ENCODE data around the gene TBX4. TPM values are rescaled to one million over a fixed set of nuclear protein-coding genes. Genes with fewer than 3 reads are reported as not detected.

TBX4 gene
- polyA plus RNA-seq, 1 donor (not counting 4 experiments of a cell fraction or from before 2014, with no cell fraction given), result 0.04 TPM

- DNase-seq (ENCODE audit: low read depth, low spot score), result no peak
- H3K9ac ChIP-seq (ENCODE audit: control insufficient read depth, extremely low read depth, insufficient read depth, low read length), result no peak overlapping the region
Measured at GRCh38 chr17:61462719-61463315, 10.6 kb downstream of the TBX4 start.

GRCh38 chr17:61463316-61464129 is 11.3 kb downstream of the TBX4 start:
- Histone ChIP-seq H3K27ac (ENCODE audit: control insufficient read depth, insufficient read depth, low read length) (no peak overlapping the region), H3K4me2 (ENCODE audit: control insufficient read depth, extremely low read depth, insufficient read depth, low read depth, low read length) (no peak overlapping the region), H3K4me3 (ENCODE audit: control insufficient read depth in 2 of 3, extremely low read depth in 1 of 3, insufficient read depth in 2 of 3, low read depth in 1 of 3, low read length in 3 of 3) (no peak overlapping the region), H3K79me2 (ENCODE audit: control insufficient read depth, insufficient read depth, low read length) (no peaks in the 10 kb centered on the region), H3K27me3 (ENCODE audit: control insufficient read depth, extremely low read depth, insufficient read depth, low read length) (peaks cover 22% of the 10 kb centered on the region), H3K9me3 (ENCODE audit: control insufficient read depth, low read depth, low read length) (no peaks in the 10 kb centered on the region), H3K9ac (ENCODE audit: control insufficient read depth, extremely low read depth, insufficient read depth, low read length) (no peak overlapping the region), H3K9me1 (ENCODE audit: control insufficient read depth, extremely low read depth, insufficient read depth, low read length) (no peaks in the 10 kb centered on the region), H4K20me1 (ENCODE audit: control insufficient read depth, extremely low read depth, insufficient read depth, low read length) (no peaks in the 10 kb centered on the region), H2AFZ (ENCODE audit: control insufficient read depth, low read length) (no peak overlapping the region), H3K4me1 (ENCODE audit: control insufficient read depth, extremely low read depth, insufficient read depth, low read length) (no peaks in the 10 kb centered on the region), H3K36me3 (ENCODE audit: control insufficient read depth in 2 of 2, extremely low read depth in 1 of 2, insufficient read depth in 2 of 2, low read length in 2 of 2) (no peaks in the 10 kb centered on the region)
- dilution Hi-C loops (cut with MboI; ENCODE audit: extremely low pct_ligation_motif_present, low sequenced_read_pairs), result no loop called here
- FAIRE-seq, result no peak
- no peak for DNase-seq (ENCODE audit: low read depth, low spot score)
- TF ChIP-seq CTCF (optimal IDR thresholded peaks at IDR 0.05 in 1 of 3, IDR thresholded peaks at IDR 0.05 in 1 of 3, conservative IDR thresholded peaks at IDR 0.05 in 1 of 3; ENCODE audit: extremely low read depth in 1 of 3, insufficient read depth in 2 of 3, low read length in 3 of 3), result peak in 1 of 3 experiments; percentile 20
- TF ChIP-seq EZH2 (IDR thresholded peaks at IDR 0.05; ENCODE audit: low read length), result no peak

More at GRCh38 chr17:61462719-61463315, 10.6 kb downstream of the TBX4 start:
- H3K27ac ChIP-seq (ENCODE audit: control insufficient read depth, insufficient read depth, low read length), result no peak overlapping the region
- H3K79me2 ChIP-seq (ENCODE audit: control insufficient read depth, insufficient read depth, low read length), result no peaks in the 10 kb centered on the region
- H3K36me3 ChIP-seq (ENCODE audit: control insufficient read depth in 2 of 2, extremely low read depth in 1 of 2, insufficient read depth in 2 of 2, low read length in 2 of 2), result no peaks in the 10 kb centered on the region
- H2AFZ ChIP-seq (ENCODE audit: control insufficient read depth, low read length), result no peak overlapping the region
- no peak overlapping the region for H3K4me3 ChIP-seq (ENCODE audit: control insufficient read depth in 2 of 3, extremely low read depth in 1 of 3, insufficient read depth in 2 of 3, low read depth in 1 of 3, low read length in 3 of 3)
- no peak for FAIRE-seq
- H3K9me3 ChIP-seq (ENCODE audit: control insufficient read depth, low read depth, low read length), result no peaks in the 10 kb centered on the region
- H3K9me1 ChIP-seq (ENCODE audit: control insufficient read depth, extremely low read depth, insufficient read depth, low read length), result no peaks in the 10 kb centered on the region
- H3K4me2 ChIP-seq (ENCODE audit: control insufficient read depth, extremely low read depth, insufficient read depth, low read depth, low read length), result no peak overlapping the region
- TF ChIP-seq EZH2 (IDR thresholded peaks at IDR 0.05; ENCODE audit: low read length), result no peak
- no peak for TF ChIP-seq CTCF (optimal IDR thresholded peaks at IDR 0.05 in 1 of 3, IDR thresholded peaks at IDR 0.05 in 1 of 3, conservative IDR thresholded peaks at IDR 0.05 in 1 of 3; ENCODE audit: extremely low read depth in 1 of 3, insufficient read depth in 2 of 3, low read length in 3 of 3)
- dilution Hi-C loops (cut with MboI; ENCODE audit: extremely low pct_ligation_motif_present, low sequenced_read_pairs), result no loop called here
- peaks cover 24% of the 10 kb centered on the region for H3K27me3 ChIP-seq (ENCODE audit: control insufficient read depth, extremely low read depth, insufficient read depth, low read length)
- no peaks in the 10 kb centered on the region for H4K20me1 ChIP-seq (ENCODE audit: control insufficient read depth, extremely low read depth, insufficient read depth, low read length)
- no peaks in the 10 kb centered on the region for H3K4me1 ChIP-seq (ENCODE audit: control insufficient read depth, extremely low read depth, insufficient read depth, low read length)
